Right atrium auricular region (tissue), 2 donors: Measurements from ENCODE around the gene LCN12. TPM values are rescaled to one million over a fixed set of nuclear protein-coding genes. Genes with fewer than 3 reads are reported as not detected.

Source experiments
- DNase-seq: peaks from one replicate; pipeline ENCODE4 v3.0.0-alpha.2; 2019; ENCODE audit warnings: low spot score
- H3K27ac ChIP-seq, 2 donors: fragments of 200-600 bp; sonication (generic); 1 replicate in 1 of 2; 2 replicates in 1 of 2; pipeline ENCODE4 v1.5.1; 2016 to 2019
- H3K27me3 ChIP-seq, 2 donors: fragments of 200-600 bp; sonication (generic); one replicate each; pipeline versions ENCODE4 v1.5.1 to v1.6.0; 2017 to 2019
- H3K36me3 ChIP-seq: fragments of 200-600 bp; sonication (generic); one replicate; pipeline ENCODE4 v1.5.1; 2016
- H3K4me1 ChIP-seq, 2 donors: fragments of 200-600 bp; sonication (generic); one replicate each; pipeline versions ENCODE4 v1.5.1 to v1.6.0; 2017 to 2019
- H3K4me3 ChIP-seq, 2 donors: fragments of 200-600 bp; sonication (generic); 1 replicate in 1 of 2; 2 replicates in 1 of 2; pipeline ENCODE4 v1.5.1; 2017 to 2019; ENCODE audit warnings: mild to moderate bottlenecking in 1 of 2, moderate library complexity in 1 of 2
- H3K9me3 ChIP-seq, 2 donors: fragments of 200-600 bp; sonication (generic); one replicate each; pipeline ENCODE4 v1.5.1; 2019
- total RNA-seq, 2 donors: library from RNA; depleted of rRNA; stranded (reverse); fragments of >200 nt; gene quantifications; one replicate each; pipeline ENCODE4 v1.1.0, GENCODE V29; 2016
- TF ChIP-seq, protein P1 (sequence below), 2 donors: fragments of 200-600 bp; sonication (generic); IDR thresholded peaks; one replicate each; pipeline ENCODE4 v1.5.1; 2019; ENCODE audit warnings: antibody characterized with exemption in 2 of 2

LCN12 gene
- total RNA-seq, 2 donors from 2014 or later: 10.8 to 11.3 TPM

DNA sequence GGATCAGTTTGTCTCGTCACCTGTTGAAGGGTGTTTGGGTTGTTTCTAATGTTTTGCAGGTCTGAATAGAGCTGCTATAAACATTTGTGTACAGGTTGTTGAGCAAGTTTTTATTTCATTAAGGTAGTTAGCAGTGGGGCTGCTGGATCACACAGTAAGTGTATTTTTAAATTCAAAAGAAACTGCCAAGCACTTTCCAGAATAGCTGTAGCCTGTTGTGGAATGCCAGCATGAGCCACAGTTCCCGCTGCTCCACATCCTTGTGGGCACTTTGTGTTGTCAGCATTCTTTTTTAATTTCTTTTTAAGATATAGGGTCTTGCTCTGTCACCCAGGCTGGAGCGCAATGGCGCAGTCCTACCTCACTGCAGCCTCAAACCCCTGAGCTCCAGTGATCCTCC, 22.1 kb upstream of the LCN12 start:
- no peaks in the 10 kb centered on the region for H3K27me3 ChIP-seq
- no peaks in the 10 kb centered on the region for H3K9me3 ChIP-seq
- peak overlapping the region; percentile 87 to 88 for H3K27ac ChIP-seq
- no peak for DNase-seq
- H3K4me1 ChIP-seq: peaks cover 0 to 45% of the 10 kb centered on the region in 2 donors
- peaks cover 6% of the 10 kb centered on the region for H3K36me3 ChIP-seq
- TF ChIP-seq, protein P1, sequence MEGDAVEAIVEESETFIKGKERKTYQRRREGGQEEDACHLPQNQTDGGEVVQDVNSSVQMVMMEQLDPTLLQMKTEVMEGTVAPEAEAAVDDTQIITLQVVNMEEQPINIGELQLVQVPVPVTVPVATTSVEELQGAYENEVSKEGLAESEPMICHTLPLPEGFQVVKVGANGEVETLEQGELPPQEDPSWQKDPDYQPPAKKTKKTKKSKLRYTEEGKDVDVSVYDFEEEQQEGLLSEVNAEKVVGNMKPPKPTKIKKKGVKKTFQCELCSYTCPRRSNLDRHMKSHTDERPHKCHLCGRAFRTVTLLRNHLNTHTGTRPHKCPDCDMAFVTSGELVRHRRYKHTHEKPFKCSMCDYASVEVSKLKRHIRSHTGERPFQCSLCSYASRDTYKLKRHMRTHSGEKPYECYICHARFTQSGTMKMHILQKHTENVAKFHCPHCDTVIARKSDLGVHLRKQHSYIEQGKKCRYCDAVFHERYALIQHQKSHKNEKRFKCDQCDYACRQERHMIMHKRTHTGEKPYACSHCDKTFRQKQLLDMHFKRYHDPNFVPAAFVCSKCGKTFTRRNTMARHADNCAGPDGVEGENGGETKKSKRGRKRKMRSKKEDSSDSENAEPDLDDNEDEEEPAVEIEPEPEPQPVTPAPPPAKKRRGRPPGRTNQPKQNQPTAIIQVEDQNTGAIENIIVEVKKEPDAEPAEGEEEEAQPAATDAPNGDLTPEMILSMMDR (IDR thresholded peaks at IDR 0.05): no peak
- no peak overlapping the region for H3K4me3 ChIP-seq

- peaks cover 0 to 31% of the 10 kb centered on the region in 2 donors for H3K4me1 ChIP-seq
- no peak overlapping the region for H3K27ac ChIP-seq
- H3K9me3 ChIP-seq: no peaks in the 10 kb centered on the region
- TF ChIP-seq, protein P1 (IDR thresholded peaks at IDR 0.05): no peak
- DNase-seq: no peak
- no peak overlapping the region for H3K4me3 ChIP-seq
- H3K27me3 ChIP-seq: no peaks in the 10 kb centered on the region
- no peaks in the 10 kb centered on the region for H3K36me3 ChIP-seq
Measured at GRCh38 chr9:136931611-136932130, 20.4 kb upstream of the LCN12 start.

GRCh38 chr9:136934277-136934676, 17.8 kb upstream of the LCN12 start:
- TF ChIP-seq, protein P1 (IDR thresholded peaks at IDR 0.05): no peak
- no peak overlapping the region for H3K4me3 ChIP-seq
- H3K4me1 ChIP-seq: peaks cover 0 to 10% of the 10 kb centered on the region in 2 donors
- H3K27me3 ChIP-seq: no peaks in the 10 kb centered on the region
- no peak for DNase-seq
- no peak overlapping the region for H3K27ac ChIP-seq
- H3K36me3 ChIP-seq: peaks cover 3% of the 10 kb centered on the region
- H3K9me3 ChIP-seq: no peaks in the 10 kb centered on the region

DNA sequence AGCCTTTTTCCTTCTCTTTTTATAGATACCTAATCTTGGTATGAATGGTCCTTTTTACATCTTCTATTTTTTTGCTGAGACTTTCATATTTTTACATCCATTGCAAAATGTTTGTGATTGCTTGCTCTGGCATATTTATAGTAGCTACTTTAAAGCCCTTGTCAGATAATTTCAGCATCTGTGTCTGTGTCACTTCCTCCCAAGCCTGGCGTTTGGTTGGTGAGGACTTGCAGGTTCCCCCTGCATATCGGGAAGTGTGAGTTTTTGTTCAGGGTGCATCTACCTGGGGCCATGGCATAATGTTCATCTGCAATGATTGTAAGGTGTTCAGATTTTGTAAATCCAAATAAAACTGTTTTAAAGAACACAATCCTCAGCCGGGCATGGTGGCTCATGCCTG, 16.4 kb upstream of the LCN12 start:
- H3K27ac ChIP-seq: no peak overlapping the region
- H3K9me3 ChIP-seq: no peaks in the 10 kb centered on the region

DNA sequence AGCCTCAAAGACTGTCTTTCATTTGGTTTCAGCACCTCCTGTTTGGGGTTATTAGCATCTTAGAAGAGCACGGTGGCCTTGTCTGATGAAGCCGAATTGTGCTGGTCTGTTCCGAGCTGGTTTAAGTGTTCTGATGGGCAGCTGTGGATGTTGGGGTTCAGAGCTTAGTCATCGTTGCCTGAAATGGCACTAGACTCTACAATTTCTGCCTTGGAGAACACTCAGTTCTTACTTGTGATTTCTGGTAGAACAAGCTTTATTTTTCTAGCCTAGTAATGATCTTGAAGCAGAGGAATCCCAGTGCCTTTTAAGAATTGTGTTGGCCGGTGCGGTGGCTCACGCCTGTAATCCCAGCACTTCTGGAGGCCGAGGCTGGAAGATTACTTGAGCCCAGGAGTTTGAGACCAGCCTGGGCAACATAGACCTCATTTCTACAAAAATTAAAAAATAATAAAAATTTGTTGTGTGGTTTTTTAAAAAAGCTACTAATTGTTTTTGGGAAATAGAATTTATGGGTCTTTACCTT, 15.4 kb upstream of the LCN12 start:
- Histone ChIP-seq H3K36me3 (peaks cover 27% of the 10 kb centered on the region), H3K27me3 (no peaks in the 10 kb centered on the region), H3K27ac (no peak overlapping the region), H3K4me3 (no peak overlapping the region), H3K9me3 (no peaks in the 10 kb centered on the region), H3K4me1 (peaks cover 0 to 7% of the 10 kb centered on the region in 2 donors)
- TF ChIP-seq, protein P1 (IDR thresholded peaks at IDR 0.05): no peak
- no peak for DNase-seq

More for the DNA sequence above, 16.4 kb upstream of the LCN12 start:
- TF ChIP-seq, protein P1 (IDR thresholded peaks at IDR 0.05): no peak
- peaks cover 0 to 4% of the 10 kb centered on the region in 2 donors for H3K4me1 ChIP-seq
- H3K27me3 ChIP-seq: no peaks in the 10 kb centered on the region
- H3K4me3 ChIP-seq: no peak overlapping the region
- H3K36me3 ChIP-seq: peaks cover 17% of the 10 kb centered on the region
- DNase-seq: no peak
